WERI-Rb-1 (cell line): Measurements from ENCODE around the gene NINJ2.

Source experiments
- DNase-seq: peaks from one replicate; pipeline ENCODE4 v3.0.0-alpha.2; 2020
- H3K27ac ChIP-seq: fragments of 250-450 bp; sonication (Bioruptor Pico); 2 replicates; pipeline ENCODE4 v1.5.1; 2020; ENCODE audit warnings: mild to moderate bottlenecking, moderate library complexity
- H3K27me3 ChIP-seq: fragments of 250-450 bp; sonication (Bioruptor Pico); 2 replicates; pipeline ENCODE4 v1.5.1; 2021; ENCODE audit warnings: mild to moderate bottlenecking, low read depth, moderate library complexity; ENCODE audit not compliant: insufficient read depth, severe bottlenecking
- H3K36me3 ChIP-seq: fragments of 250-450 bp; sonication (Bioruptor Pico); 2 replicates; pipeline ENCODE4 v1.5.1; 2020; ENCODE audit warnings: mild to moderate bottlenecking, moderate library complexity
- H3K4me3 ChIP-seq: 2 replicates; pipeline ENCODE4 v1.5.1; 2011; ENCODE audit warnings: low read depth, mild to moderate bottlenecking, control low read depth, low read length
- H3K9me3 ChIP-seq: fragments of 250-450 bp; sonication (Bioruptor Pico); 2 replicates; pipeline ENCODE4 v1.5.1; 2021; ENCODE audit warnings: mild to moderate bottlenecking, moderate library complexity; ENCODE audit not compliant: severe bottlenecking
- CTCF ChIP-seq: IDR thresholded peaks from 2 replicates; pipeline ENCODE4 v1.5.1; 2011; ENCODE audit warnings: low read depth, mild to moderate bottlenecking, control low read depth, inconsistent platforms, low read length

The NINJ2 gene

GRCh38 chr12:668090-668481, 4.8 kb upstream of the NINJ2 start:
- TF ChIP-seq CTCF: no peak
- no peak overlapping the region for H3K4me3 ChIP-seq

GRCh38 chr12:666766-667308, 3.6 kb upstream of the NINJ2 start:
- TF ChIP-seq CTCF: no peak
- Histone ChIP-seq H3K27ac (no peak overlapping the region), H3K36me3 (no peaks in the 10 kb centered on the region), H3K4me3 (no peak overlapping the region), H3K9me3 (no peaks in the 10 kb centered on the region), H3K27me3 (no peaks in the 10 kb centered on the region)
- no peak for DNase-seq

More at GRCh38 chr12:668090-668481, 4.8 kb upstream of the NINJ2 start:
- Histone ChIP-seq H3K27ac (no peak overlapping the region), H3K36me3 (no peaks in the 10 kb centered on the region), H3K9me3 (no peaks in the 10 kb centered on the region), H3K27me3 (no peaks in the 10 kb centered on the region)
- DNase-seq: no peak

GRCh38 chr12:666066-666465, 2.8 kb upstream of the NINJ2 start:
- no peaks in the 10 kb centered on the region for H3K27me3 ChIP-seq
- no peaks in the 10 kb centered on the region for H3K36me3 ChIP-seq
- H3K4me3 ChIP-seq: no peak overlapping the region
- no peak for DNase-seq
- TF ChIP-seq CTCF: no peak
- no peaks in the 10 kb centered on the region for H3K9me3 ChIP-seq
- H3K27ac ChIP-seq: no peak overlapping the region

GRCh38 chr12:664779-665092, 1.5 kb upstream of the NINJ2 start:
- no peak for DNase-seq
- H3K9me3 ChIP-seq: no peaks in the 10 kb centered on the region
- no peaks in the 10 kb centered on the region for H3K27me3 ChIP-seq
- TF ChIP-seq CTCF: no peak
- no peak overlapping the region for H3K4me3 ChIP-seq
- H3K27ac ChIP-seq: no peak overlapping the region
- H3K36me3 ChIP-seq: no peaks in the 10 kb centered on the region

DNA sequence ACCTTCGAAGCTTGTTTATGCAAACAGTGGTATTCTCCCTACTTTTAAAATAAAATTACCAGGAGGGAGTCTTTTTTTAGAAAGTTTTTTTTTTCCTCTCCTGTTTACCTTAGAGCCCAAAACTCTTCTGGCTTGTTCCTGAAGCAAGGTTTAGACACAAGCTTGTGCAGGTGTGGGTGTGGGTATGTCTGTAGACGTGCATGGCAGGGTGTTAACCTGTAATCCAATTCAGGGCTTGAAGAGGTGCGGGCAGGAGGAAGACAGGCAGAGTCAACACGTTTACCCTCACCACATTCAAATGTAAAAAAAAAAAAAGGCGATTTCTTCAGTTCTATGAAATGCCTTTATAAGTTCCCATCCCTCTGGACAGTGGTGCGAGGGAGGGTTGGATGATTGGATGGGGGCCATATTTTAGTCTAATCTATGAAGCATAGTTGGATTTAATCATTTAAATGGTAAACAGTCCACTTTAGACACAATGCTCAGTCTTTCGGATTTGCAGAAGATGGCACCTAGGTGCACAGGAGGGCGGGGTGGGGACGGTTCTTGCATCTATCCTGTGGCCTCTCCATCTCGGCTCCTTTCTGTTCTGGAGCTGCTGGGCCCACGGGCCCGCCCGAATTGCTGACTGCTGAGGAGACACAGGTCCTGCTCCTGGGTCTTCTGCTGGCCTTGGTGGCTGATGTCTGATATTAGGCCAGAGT, 982 bp upstream of the NINJ2 start:
- no peak overlapping the region for H3K27ac ChIP-seq
- no peaks in the 10 kb centered on the region for H3K27me3 ChIP-seq
- TF ChIP-seq CTCF: no peak
- no peaks in the 10 kb centered on the region for H3K9me3 ChIP-seq
- H3K4me3 ChIP-seq: no peak overlapping the region
- H3K36me3 ChIP-seq: no peaks in the 10 kb centered on the region
- DNase-seq: no peak
